RWPE1 (cell line): ENCODE results near the gene RXRA.

ENCODE experiments used
- CTCF ChIA-PET: fragments of 350-600 bp; sonication (Branson Sonifier 250); formaldehyde crosslinking; extraction: SDS; loops from one replicate; lab custom pipeline; 2021; lab: Yijun Ruan, JAX
- POLR2A ChIA-PET: fragments of 400-600 bp; formaldehyde crosslinking; extraction: SDS; loops from one replicate; lab custom pipeline; 2020; ENCODE audit warnings: antibody characterized with exemption; ENCODE audit not compliant: low non-redundant PET; lab: Yijun Ruan, JAX
- DNase-seq: peaks from one replicate; pipeline ENCODE4 v3.0.0; 2012; ENCODE audit warnings: low spot score
- H3K27ac ChIP-seq: fragments of 450-650 bp; 2 replicates; pipeline ENCODE4 v1.5.1; 2017
- TF ChIP-seq, protein P1 (sequence below): fragments of 450-650 bp; conservative IDR thresholded peaks from 2 replicates; pipeline ENCODE4 v1.5.1; 2017; ENCODE audit warnings: low read depth, mild to moderate bottlenecking

Gene RXRA

DNA sequence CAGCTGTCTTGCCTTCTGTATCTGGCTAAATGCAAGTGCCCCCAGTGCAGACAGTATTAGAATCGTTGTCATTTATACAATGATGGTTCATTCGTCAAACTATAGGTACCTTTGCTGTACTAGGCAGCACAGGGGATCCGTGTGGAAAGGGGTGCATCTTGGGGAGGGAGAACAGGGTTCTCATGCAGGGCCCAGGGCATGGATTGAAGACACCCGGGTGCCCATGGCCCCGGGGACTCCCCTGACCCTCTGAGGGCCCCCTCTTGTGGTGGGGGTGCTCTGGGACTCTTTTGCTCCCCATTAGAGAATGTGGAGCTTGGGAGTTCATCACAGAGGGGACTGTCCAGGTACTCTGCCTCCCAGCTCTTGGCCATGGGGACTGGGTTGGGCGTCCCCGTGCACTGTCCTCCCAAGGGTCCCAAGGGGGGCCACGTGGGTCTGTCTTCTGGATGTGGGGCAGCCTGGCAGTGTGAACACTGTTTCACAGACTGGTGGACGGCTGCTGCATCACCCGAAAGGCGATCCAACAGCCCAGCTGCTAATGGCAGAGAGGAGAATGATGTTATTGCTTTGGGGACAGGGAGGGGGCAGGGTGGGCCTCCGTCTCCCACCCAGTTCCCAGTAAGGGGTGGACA is 36.9 kb upstream of the RXRA start:
- H3K27ac ChIP-seq = no peak overlapping the region
- DNase-seq = no peak
- ChIA-PET POLR2A (no interaction called here), CTCF (no interaction called here)
- TF ChIP-seq, protein P1, sequence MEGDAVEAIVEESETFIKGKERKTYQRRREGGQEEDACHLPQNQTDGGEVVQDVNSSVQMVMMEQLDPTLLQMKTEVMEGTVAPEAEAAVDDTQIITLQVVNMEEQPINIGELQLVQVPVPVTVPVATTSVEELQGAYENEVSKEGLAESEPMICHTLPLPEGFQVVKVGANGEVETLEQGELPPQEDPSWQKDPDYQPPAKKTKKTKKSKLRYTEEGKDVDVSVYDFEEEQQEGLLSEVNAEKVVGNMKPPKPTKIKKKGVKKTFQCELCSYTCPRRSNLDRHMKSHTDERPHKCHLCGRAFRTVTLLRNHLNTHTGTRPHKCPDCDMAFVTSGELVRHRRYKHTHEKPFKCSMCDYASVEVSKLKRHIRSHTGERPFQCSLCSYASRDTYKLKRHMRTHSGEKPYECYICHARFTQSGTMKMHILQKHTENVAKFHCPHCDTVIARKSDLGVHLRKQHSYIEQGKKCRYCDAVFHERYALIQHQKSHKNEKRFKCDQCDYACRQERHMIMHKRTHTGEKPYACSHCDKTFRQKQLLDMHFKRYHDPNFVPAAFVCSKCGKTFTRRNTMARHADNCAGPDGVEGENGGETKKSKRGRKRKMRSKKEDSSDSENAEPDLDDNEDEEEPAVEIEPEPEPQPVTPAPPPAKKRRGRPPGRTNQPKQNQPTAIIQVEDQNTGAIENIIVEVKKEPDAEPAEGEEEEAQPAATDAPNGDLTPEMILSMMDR = no peak

DNA sequence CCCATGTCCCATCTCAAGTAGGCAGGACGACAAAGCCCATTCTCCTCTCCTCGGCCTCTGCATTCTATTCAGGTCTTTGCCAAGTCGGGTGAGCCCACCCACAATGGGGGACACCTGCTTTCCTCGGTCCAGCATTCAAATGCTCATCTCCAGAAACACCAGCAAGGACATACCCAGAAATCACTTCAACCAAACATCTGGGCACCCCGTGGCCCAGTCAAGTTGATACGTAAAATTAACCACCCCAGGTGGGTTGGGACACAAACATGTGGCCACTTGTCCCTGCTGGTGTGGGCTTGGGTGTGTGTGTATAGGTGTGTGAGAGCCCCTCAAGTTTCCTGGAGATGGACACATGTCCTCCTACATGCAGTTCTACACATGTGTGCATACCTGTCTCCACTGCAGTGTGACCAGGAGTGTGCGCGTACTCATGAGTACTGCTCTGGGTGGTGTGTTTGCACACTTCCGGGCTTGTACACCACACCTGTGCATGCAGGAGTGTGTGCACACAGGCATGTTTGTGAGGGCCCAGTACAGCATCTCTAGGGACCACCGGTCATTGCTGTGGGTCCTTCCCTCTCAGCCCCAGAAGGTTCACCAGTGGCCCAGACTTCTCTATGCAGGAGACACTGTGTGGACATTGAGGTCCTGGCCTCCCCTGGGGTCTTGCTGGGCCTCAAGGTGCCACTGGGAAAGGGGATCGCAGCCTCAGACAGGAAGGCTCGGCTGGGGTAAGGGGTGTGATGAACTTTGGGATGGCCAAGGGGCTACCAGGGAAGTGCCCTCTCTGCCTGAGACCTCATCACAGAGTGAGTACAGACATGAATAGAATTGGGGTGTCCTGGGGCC is 35.4 kb upstream of the RXRA start:
- CTCF ChIA-PET = no interaction called here
- DNase-seq = no peak
- TF ChIP-seq, protein P1 = no peak
- POLR2A ChIA-PET = no interaction called here
- H3K27ac ChIP-seq = no peak overlapping the region

DNA sequence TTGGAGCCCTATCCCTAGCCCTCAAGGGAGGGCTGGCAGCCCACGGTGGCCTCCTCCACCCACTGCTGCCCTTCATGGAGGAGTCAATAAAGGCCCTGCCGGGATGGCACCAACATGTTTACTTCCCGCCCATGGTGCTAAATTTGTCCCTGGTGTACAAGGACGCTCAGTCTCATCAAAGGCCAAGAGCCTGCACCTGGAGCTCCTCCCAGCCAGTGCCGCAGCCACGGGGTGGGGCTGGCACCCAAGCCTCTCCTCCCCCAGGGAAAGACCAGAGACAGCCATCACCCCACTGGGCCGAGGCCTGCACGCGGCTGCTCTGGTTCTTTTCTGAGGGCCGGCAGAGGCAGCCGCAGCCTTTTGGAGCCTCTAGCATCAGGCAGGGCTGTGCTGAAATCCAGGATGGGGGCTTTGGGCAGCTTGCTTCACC is 34.8 kb upstream of the RXRA start:
- POLR2A ChIA-PET = no interaction called here
- TF ChIP-seq, protein P1 = no peak
- no peak overlapping the region for H3K27ac ChIP-seq
- CTCF ChIA-PET = no interaction called here
- no peak for DNase-seq

DNA sequence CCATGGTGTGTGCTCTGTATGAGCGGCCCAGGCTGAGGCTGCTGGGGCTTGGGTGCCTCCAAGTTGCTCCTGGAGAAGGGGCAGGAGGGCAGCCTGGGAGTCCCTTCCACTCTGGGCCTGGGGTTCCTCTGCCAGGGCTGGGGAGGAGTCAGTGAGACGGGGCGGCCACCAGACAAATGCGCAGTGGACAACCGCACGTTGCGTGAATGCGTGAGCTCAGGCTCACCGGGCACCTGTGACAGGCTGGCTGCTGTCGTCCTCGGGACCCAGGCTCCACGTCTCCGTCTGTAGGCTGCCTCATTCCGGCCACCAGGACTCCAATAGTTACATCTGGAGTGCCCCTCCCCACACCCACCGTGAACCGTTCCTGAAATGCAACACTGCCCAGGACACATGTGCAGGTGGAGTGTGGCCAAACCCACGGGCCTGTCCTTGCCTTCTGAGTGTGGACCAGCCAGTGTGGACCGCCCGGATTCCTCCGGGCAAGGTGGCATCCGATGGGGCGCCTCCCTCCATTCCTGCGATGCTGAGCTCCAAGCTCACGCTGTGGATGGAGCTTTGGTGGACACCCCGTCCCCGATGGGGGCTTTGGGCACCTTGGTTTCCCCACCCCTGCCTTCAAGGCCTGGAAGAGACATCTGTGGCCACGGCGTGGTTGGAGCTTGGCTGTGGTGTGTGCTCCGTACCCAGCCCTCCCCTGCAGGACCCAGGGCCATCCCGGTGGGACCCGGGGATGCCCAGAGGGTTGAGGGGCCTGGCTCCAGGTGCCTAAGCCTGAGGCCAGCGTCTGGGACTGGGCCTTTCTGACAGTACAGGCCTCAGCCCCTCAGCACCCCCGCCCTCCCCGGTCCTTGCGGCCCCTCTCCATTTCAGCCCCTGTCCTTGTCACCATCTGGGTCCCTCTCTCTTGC is 34.0 kb upstream of the RXRA start:
- TF ChIP-seq, protein P1 = no peak
- no peak overlapping the region for H3K27ac ChIP-seq
- ChIA-PET POLR2A (no interaction called here), CTCF (no interaction called here)
- DNase-seq = no peak

DNA sequence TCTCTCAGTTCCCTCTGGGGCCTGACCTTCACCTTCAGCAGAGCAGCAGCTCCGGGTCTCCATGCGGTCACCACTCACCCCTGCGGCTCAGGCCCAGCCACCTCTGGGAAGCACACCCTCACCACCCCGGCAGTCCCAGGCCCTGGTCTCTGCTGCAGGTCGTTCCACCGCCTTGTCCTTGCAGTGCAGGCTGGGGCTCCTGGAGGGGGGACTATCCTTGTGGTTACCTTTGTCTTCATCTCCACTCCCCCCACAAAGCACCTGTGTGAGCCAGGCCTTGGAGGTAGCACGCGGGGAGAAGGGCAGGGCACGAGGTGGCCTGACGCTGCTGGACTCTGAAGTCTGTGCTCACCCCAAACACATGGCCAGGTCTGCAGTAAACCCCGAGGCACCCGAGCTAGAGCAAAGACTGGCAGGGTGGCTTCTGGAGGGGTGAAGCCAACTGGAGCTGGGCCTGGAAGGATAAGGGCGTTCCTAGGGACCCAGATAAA is 33.2 kb upstream of the RXRA start:
- DNase-seq = no peak
- ChIA-PET POLR2A (no interaction called here), CTCF (no interaction called here)
- H3K27ac ChIP-seq = no peak overlapping the region
- TF ChIP-seq, protein P1 = no peak
